Chondrocyte (in vitro differentiated cells): ENCODE measurements around the gene FBXL7. TPM values are rescaled to one million over a fixed set of nuclear protein-coding genes. Genes with fewer than 3 reads are reported as not detected.
A peak's percentile ranks its signal among the peaks of the same experiment; 100 is the strongest.

ENCODE experiments used
- DNase-seq: peaks from one replicate; pipeline ENCODE4 v3.0.0; 2021; ENCODE audit warnings: mixed read lengths, low spot score
- H3K27ac Mint-ChIP-seq: one replicate; pipeline ENCODE4 v1.8.0; 2021; ENCODE audit warnings: mild to moderate bottlenecking, moderate library complexity, mixed read lengths; ENCODE audit not compliant: unreplicated experiment
- H3K27me3 Mint-ChIP-seq: 2 replicates; pipeline ENCODE4 v1.8.0; 2021; ENCODE audit warnings: low read depth, mixed read lengths
- H3K36me3 Mint-ChIP-seq: 2 replicates; pipeline ENCODE4 v1.8.0; 2021; ENCODE audit warnings: low read depth, mixed read lengths
- H3K4me1 Mint-ChIP-seq: 2 replicates; pipeline ENCODE4 v1.8.0; 2021; ENCODE audit warnings: low read depth, mild to moderate bottlenecking, mixed read lengths
- H3K4me3 Mint-ChIP-seq: one replicate; pipeline ENCODE4 v1.8.0; 2021; ENCODE audit warnings: mild to moderate bottlenecking, moderate library complexity, mixed read lengths; ENCODE audit not compliant: unreplicated experiment
- H3K9me3 Mint-ChIP-seq: 2 replicates; pipeline ENCODE4 v1.8.0; 2021; ENCODE audit warnings: low read depth, mixed read lengths
- total RNA-seq: library from RNA; stranded (reverse); gene quantifications from 3 replicates; pipeline ENCODE4 v1.2.1, GENCODE V29; 2021
- TF ChIP-seq, protein P1 (sequence below): fragments of 200-600 bp; sonication (generic); IDR thresholded peaks from 2 replicates; pipeline ENCODE4 v1.5.0; 2021; ENCODE audit warnings: antibody characterized with exemption, mild to moderate bottlenecking, moderate library complexity

FBXL7 gene
- total RNA-seq, 1 donor from 2014 or later = 32.6 TPM

DNA sequence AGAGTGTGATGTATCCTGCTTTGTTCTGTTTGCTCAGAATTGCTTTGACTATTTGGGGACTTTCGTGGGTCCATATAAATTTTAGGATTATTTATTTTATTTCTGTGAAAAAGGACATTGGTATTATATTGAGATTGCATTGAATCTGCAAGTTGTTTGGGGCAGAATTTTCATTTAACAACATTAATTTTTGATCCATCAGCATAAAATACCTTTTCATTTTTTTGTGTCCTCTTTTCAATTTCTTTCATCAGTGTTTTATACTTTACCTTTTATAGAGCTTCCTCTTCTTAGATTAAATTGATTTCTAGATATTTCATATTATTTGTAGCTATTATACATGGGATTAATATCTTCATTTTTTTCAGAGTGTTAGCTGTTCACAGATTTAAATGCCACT lies 40.8 kb upstream of the FBXL7 start:
- no peaks in the 10 kb centered on the region for H3K4me1 Mint-ChIP-seq
- DNase-seq = no peak

GRCh38 chr5:15463231-15463980 lies 36.6 kb upstream of the FBXL7 start:
- TF ChIP-seq, protein P1, sequence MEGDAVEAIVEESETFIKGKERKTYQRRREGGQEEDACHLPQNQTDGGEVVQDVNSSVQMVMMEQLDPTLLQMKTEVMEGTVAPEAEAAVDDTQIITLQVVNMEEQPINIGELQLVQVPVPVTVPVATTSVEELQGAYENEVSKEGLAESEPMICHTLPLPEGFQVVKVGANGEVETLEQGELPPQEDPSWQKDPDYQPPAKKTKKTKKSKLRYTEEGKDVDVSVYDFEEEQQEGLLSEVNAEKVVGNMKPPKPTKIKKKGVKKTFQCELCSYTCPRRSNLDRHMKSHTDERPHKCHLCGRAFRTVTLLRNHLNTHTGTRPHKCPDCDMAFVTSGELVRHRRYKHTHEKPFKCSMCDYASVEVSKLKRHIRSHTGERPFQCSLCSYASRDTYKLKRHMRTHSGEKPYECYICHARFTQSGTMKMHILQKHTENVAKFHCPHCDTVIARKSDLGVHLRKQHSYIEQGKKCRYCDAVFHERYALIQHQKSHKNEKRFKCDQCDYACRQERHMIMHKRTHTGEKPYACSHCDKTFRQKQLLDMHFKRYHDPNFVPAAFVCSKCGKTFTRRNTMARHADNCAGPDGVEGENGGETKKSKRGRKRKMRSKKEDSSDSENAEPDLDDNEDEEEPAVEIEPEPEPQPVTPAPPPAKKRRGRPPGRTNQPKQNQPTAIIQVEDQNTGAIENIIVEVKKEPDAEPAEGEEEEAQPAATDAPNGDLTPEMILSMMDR = peak; percentile 75

More for the DNA sequence above, 40.8 kb upstream of the FBXL7 start:
- peaks cover 41% of the 10 kb centered on the region for H3K27me3 Mint-ChIP-seq
- H3K27ac Mint-ChIP-seq = no peak overlapping the region
- H3K9me3 Mint-ChIP-seq = peaks cover 15% of the 10 kb centered on the region
- TF ChIP-seq, protein P1 = no peak
- peaks cover 7% of the 10 kb centered on the region for H3K36me3 Mint-ChIP-seq
- no peak overlapping the region for H3K4me3 Mint-ChIP-seq

DNA sequence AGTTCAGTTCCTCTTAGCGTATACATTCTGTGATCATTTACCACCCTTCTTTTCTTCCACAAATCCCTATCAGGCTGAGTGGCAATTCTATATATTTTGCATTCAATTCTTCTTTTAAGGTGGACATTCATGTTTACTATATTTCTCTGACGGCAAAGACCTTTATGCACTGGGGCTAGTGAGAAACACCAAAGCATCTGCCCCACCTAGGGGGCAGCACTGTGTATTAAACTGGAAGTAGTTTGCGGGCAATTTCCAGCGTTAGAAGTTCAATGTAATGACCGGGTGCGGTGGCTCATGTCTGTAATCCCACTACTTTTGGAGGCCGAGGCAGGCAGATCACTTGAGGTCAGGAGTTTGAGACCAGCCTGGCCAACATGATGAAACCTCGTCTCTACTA lies 27.9 kb upstream of the FBXL7 start:
- TF ChIP-seq, protein P1 = peak; percentile 11
- no peaks in the 10 kb centered on the region for H3K4me1 Mint-ChIP-seq
- H3K9me3 Mint-ChIP-seq = peaks cover 5% of the 10 kb centered on the region
- H3K4me3 Mint-ChIP-seq = no peak overlapping the region
- H3K36me3 Mint-ChIP-seq = no peaks in the 10 kb centered on the region
- no peak overlapping the region for H3K27ac Mint-ChIP-seq
- peaks cover 45% of the 10 kb centered on the region for H3K27me3 Mint-ChIP-seq
- no peak for DNase-seq

More at GRCh38 chr5:15463231-15463980, 36.6 kb upstream of the FBXL7 start:
- H3K36me3 Mint-ChIP-seq = no peaks in the 10 kb centered on the region
- no peak overlapping the region for H3K27ac Mint-ChIP-seq
- H3K4me3 Mint-ChIP-seq = no peak overlapping the region
- no peaks in the 10 kb centered on the region for H3K4me1 Mint-ChIP-seq
- H3K27me3 Mint-ChIP-seq = peaks cover 36% of the 10 kb centered on the region
- peaks cover 3% of the 10 kb centered on the region for H3K9me3 Mint-ChIP-seq
- DNase-seq = no peak

DNA sequence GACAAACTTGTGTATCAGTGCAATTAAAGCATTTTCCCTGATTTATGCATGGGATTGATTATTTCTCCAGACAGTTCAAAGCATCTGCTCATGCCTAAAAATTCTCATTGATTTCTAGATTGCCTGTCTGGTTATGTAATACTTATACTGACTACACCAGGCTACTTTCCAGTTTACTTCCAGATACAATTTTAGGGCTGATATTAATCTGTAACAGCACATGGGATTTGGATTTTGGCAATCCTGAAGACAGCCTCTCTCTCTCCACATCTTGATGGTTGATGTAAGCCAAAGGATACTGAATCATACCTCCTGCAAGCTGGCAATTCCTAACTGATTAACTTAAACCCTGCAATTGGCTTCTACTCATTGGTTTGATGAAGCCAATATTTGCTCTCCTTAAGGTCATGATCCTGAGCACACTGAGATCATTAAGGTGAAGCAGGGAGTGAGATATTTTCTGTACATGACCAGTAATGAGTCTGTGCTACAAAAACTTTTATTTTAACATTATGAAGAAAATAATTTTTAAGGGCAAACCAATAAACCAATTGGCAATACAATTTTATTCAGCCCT lies 25.7 kb upstream of the FBXL7 start:
- Mint-ChIP-seq H3K9me3 (peaks cover 9% of the 10 kb centered on the region), H3K27me3 (peaks cover 44% of the 10 kb centered on the region), H3K4me1 (no peaks in the 10 kb centered on the region), H3K4me3 (no peak overlapping the region), H3K36me3 (no peaks in the 10 kb centered on the region), H3K27ac (no peak overlapping the region)
- TF ChIP-seq, protein P1 = no peak
- DNase-seq = no peak

- Mint-ChIP-seq H3K27me3 (peaks cover 38% of the 10 kb centered on the region), H3K27ac (no peak overlapping the region), H3K4me1 (no peaks in the 10 kb centered on the region), H3K4me3 (no peak overlapping the region), H3K36me3 (no peaks in the 10 kb centered on the region), H3K9me3 (peaks cover 4% of the 10 kb centered on the region)
- DNase-seq = no peak
- TF ChIP-seq, protein P1 = no peak
Observed at GRCh38 chr5:15475367-15475766, 24.6 kb upstream of the FBXL7 start.
